Lung (tissue), 12 donors: ENCODE measurements around the gene STPG1. TPM values are rescaled to one million over a fixed set of nuclear protein-coding genes. Genes with fewer than 3 reads are reported as not detected.

Source experiments
- ATAC-seq: fragments of 200-7000 bp; cut with Tn5 transposase; one replicate; pipeline ENCODE4 v1.9.1; 2020; ENCODE audit warnings: moderate number of reproducible peaks; ENCODE audit not compliant: insufficient read depth, low FRiP score
- DNase-seq, 3 donors: peaks; one replicate each; pipeline ENCODE4 v3.0.0-alpha.2; 2013 to 2017
- H3K27ac ChIP-seq, 2 donors: one replicate each; pipeline ENCODE4 v1.5.1; 2013; ENCODE audit warnings: mild to moderate bottlenecking in 2 of 2, moderate library complexity in 2 of 2, control low read depth in 1 of 2, inconsistent platforms in 1 of 2, low read depth in 1 of 2, low read length in 1 of 2
- H3K27me3 ChIP-seq, 3 donors: one replicate each; pipeline ENCODE4 v1.5.1; 2013; ENCODE audit warnings: low read length in 2 of 3; ENCODE audit not compliant: control insufficient read depth in 3 of 3, insufficient read depth in 3 of 3
- H3K36me3 ChIP-seq, 4 donors: one replicate each; pipeline ENCODE4 v1.5.1; 2013; ENCODE audit warnings: low read length in 4 of 4, mild to moderate bottlenecking in 1 of 4, moderate library complexity in 1 of 4; ENCODE audit not compliant: control insufficient read depth in 4 of 4, insufficient read depth in 4 of 4
- H3K4me1 ChIP-seq, 5 donors: one replicate each; pipeline ENCODE4 v1.5.1; 2013; ENCODE audit warnings: low read length in 5 of 5, mild to moderate bottlenecking in 2 of 5, moderate library complexity in 1 of 5; ENCODE audit not compliant: control insufficient read depth in 5 of 5, insufficient read depth in 5 of 5
- H3K4me3 ChIP-seq: one replicate; pipeline ENCODE4 v1.5.1; 2013; ENCODE audit warnings: mild to moderate bottlenecking, control low read depth, moderate library complexity
- H3K9ac ChIP-seq, 2 donors: one replicate each; pipeline ENCODE4 v1.5.1; 2013; ENCODE audit warnings: low read length in 2 of 2, control low read depth in 1 of 2; ENCODE audit not compliant: insufficient read depth in 1 of 2
- H3K9me3 ChIP-seq, 4 donors: one replicate each; pipeline ENCODE4 v1.5.1; 2013; ENCODE audit warnings: low read length in 3 of 4, mild to moderate bottlenecking in 1 of 4, moderate library complexity in 1 of 4; ENCODE audit not compliant: control insufficient read depth in 4 of 4, insufficient read depth in 3 of 4
- WGBS, 2 donors: extraction: QIAGEN DNeasy Blood & Tissue Kit; methylation state at CpG; one replicate each; pipeline ENCODE4 v1.1.7; 2013; 5-methylcytosine and 5-hydroxymethylcytosine counted together
- polyA plus RNA-seq, 2 donors: library from polyadenylated mRNA; stranded (reverse); fragments of 200-250 nt; gene quantifications; one replicate each; pipeline ENCODE4 v1.2.1, GENCODE V29; 2013
- total RNA-seq, 2 donors: library from RNA; depleted of rRNA in 1 of 2; stranded (reverse); fragments of >200 nt in 1 of 2; gene quantifications; one replicate each; pipeline ENCODE4 v1.2.1, GENCODE V29; 2014 to 2021
- TF ChIP-seq, protein P1 (sequence below): IDR thresholded peaks from 2 replicates; pipeline ENCODE4 v1.5.1; 2012; ENCODE audit warnings: mild to moderate bottlenecking; ENCODE audit errors: control extremely low read depth, extremely low read depth
- donor health status: control.
- donor health status: control.
- donor health status: Bipolar disorder and iron deficiency.
- donor health status: healthy.
- donor health status: DM: yes; HTN: yes; CAD: no.

STPG1 gene
- total and polyA plus RNA-seq, 4 donors, result 6.7 to 13.5 (median 9.8) TPM

- WGBS, 2 donors, result 94 to 99% methylated on average over 4 of the region's 4 CpGs
- ATAC-seq, result no peak
- no peaks in the 10 kb centered on the region for H3K27me3 ChIP-seq
Measured at GRCh38 chr1:24369801-24370200, 43.8 kb downstream of the STPG1 start.

DNA sequence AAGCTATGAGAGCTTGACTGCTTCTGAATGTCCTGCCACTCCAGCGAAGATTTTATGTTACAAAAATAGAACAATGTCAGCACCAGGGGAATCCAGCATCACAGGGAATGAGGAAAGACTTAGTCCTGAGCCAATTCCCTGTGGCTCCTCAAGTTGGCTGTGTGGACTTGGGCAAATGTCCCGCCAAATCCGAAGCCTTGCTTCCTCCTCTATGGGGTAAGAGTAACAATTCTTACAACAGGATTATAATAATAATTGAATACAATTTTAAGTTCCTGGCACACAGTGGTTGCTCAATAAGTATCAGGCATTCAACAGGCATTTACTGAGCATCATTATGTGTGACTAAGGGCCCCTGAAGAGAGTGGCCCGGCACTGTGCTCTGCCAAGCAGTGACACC is 44.4 kb downstream of the STPG1 start:
- DNase-seq (no peak), ATAC-seq (no peak)
- Histone ChIP-seq H3K4me3 (no peak overlapping the region), H3K36me3 (peaks cover 0 to 2% (median 0%) of the 10 kb centered on the region in 4 donors), H3K9ac (no peak overlapping the region), H3K9me3 (no peaks in the 10 kb centered on the region), H3K27ac (no peak overlapping the region), H3K27me3 (no peaks in the 10 kb centered on the region), H3K4me1 (peaks cover 0 to 11% (median 0%) of the 10 kb centered on the region in 5 donors)
- 83 to 89% methylated on average over 4 of the region's 4 CpGs for WGBS, 2 donors
- TF ChIP-seq, protein P1, sequence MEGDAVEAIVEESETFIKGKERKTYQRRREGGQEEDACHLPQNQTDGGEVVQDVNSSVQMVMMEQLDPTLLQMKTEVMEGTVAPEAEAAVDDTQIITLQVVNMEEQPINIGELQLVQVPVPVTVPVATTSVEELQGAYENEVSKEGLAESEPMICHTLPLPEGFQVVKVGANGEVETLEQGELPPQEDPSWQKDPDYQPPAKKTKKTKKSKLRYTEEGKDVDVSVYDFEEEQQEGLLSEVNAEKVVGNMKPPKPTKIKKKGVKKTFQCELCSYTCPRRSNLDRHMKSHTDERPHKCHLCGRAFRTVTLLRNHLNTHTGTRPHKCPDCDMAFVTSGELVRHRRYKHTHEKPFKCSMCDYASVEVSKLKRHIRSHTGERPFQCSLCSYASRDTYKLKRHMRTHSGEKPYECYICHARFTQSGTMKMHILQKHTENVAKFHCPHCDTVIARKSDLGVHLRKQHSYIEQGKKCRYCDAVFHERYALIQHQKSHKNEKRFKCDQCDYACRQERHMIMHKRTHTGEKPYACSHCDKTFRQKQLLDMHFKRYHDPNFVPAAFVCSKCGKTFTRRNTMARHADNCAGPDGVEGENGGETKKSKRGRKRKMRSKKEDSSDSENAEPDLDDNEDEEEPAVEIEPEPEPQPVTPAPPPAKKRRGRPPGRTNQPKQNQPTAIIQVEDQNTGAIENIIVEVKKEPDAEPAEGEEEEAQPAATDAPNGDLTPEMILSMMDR, result no peak

More at GRCh38 chr1:24369801-24370200, 43.8 kb downstream of the STPG1 start:
- peaks cover 0 to 2% (median 0%) of the 10 kb centered on the region in 4 donors for H3K36me3 ChIP-seq
- H3K4me3 ChIP-seq, result no peak overlapping the region
- no peak for DNase-seq
- H3K4me1 ChIP-seq, result peaks cover 0 to 7% (median 0%) of the 10 kb centered on the region in 5 donors
- no peaks in the 10 kb centered on the region for H3K9me3 ChIP-seq
- H3K9ac ChIP-seq, result no peak overlapping the region
- TF ChIP-seq, protein P1, result no peak
- no peak overlapping the region for H3K27ac ChIP-seq

GRCh38 chr1:24366707-24367106 is 46.9 kb downstream of the STPG1 start:
- Histone ChIP-seq H3K27me3 (no peaks in the 10 kb centered on the region), H3K9me3 (no peaks in the 10 kb centered on the region), H3K27ac (no peak overlapping the region), H3K4me1 (peaks cover 0 to 11% (median 0%) of the 10 kb centered on the region in 5 donors), H3K4me3 (no peak overlapping the region), H3K36me3 (no peaks in the 10 kb centered on the region), H3K9ac (no peak overlapping the region)
- ATAC-seq (no peak), DNase-seq (no peak)
- WGBS, 2 donors, result 97% methylated on average over 9 of the region's 9 CpGs
- TF ChIP-seq, protein P1, result no peak
